NCI-H187 (cell line): ENCODE data around the gene HS3ST5.
"Not testable (repeated sequence)": the region's sequence is repeated elsewhere in the genome, so short reads cannot be mapped to it uniquely, and the experiment has no call there.

Source experiments
- DNase-seq, 2 experiments: peaks; one replicate each; lab custom pipeline; 2025; lab: John Stamatoyannopoulos, UW

Gene HS3ST5

GRCh38 chr6:114151064-114151690 lies 191.6 kb downstream of the HS3ST5 start:
- no peak for DNase-seq

GRCh38 chr6:114149182-114149581 lies 193.6 kb downstream of the HS3ST5 start:
- not testable (repeated sequence) for DNase-seq

- no peak for DNase-seq
Observed at GRCh38 chr6:114144887-114145851, 197.7 kb downstream of the HS3ST5 start.

- no peak for DNase-seq
Observed at GRCh38 chr6:114142258-114142657, 200.6 kb downstream of the HS3ST5 start.

- no peak for DNase-seq
Observed at GRCh38 chr6:114140416-114140815, 202.4 kb downstream of the HS3ST5 start.

- DNase-seq = no peak
Observed at GRCh38 chr6:114138577-114139248, 204.1 kb downstream of the HS3ST5 start.

GRCh38 chr6:114135363-114135971 lies 207.4 kb downstream of the HS3ST5 start:
- DNase-seq = no peak

- DNase-seq = no peak
Observed at GRCh38 chr6:114133816-114134215, 209.0 kb downstream of the HS3ST5 start.

GRCh38 chr6:114131945-114132344 lies 210.9 kb downstream of the HS3ST5 start:
- DNase-seq = no peak

- no peak for DNase-seq
Observed at GRCh38 chr6:114125576-114125975, 217.2 kb downstream of the HS3ST5 start.

- no peak for DNase-seq
Observed at GRCh38 chr6:114121913-114122662, 220.7 kb downstream of the HS3ST5 start.

- no peak for DNase-seq
Observed at GRCh38 chr6:114119056-114119455, 223.8 kb downstream of the HS3ST5 start.

GRCh38 chr6:114115652-114116051 lies 227.2 kb downstream of the HS3ST5 start:
- DNase-seq = no peak

- DNase-seq = peak; percentile 16 to 24
Observed at GRCh38 chr6:114108119-114109002, 234.5 kb downstream of the HS3ST5 start.

- DNase-seq = no peak
Observed at GRCh38 chr6:114106020-114106419, 236.8 kb downstream of the HS3ST5 start.

GRCh38 chr6:114101255-114101654 lies 241.6 kb downstream of the HS3ST5 start:
- DNase-seq = no peak

- no peak for DNase-seq
Observed at GRCh38 chr6:114100215-114100994, 242.4 kb downstream of the HS3ST5 start.

- DNase-seq = no peak
Observed at GRCh38 chr6:114096561-114097172, 246.2 kb downstream of the HS3ST5 start.

GRCh38 chr6:114092943-114093342 lies 249.9 kb downstream of the HS3ST5 start:
- no peak for DNase-seq
